Gastroesophageal sphincter (tissue), 3 donors: ENCODE data around the gene MYO1D.

ENCODE experiments used
- CTCF ChIP-seq, 4 experiments: fragments of 200-600 bp in 2 of 4; fragments of 450-650 bp in 2 of 4; sonication (generic) in 1 of 4; IDR thresholded peaks; one replicate each; pipeline ENCODE4 v1.5.1; 2017 to 2019; ENCODE audit warnings: antibody characterized with exemption in 4 of 4, mild to moderate bottlenecking in 2 of 4, moderate library complexity in 2 of 4
- EP300 ChIP-seq: sonication (generic); formaldehyde crosslinking; IDR thresholded peaks from one replicate; pipeline ENCODE4 v1.6.1; 2017; ENCODE audit warnings: antibody characterized with exemption, mild to moderate bottlenecking

- TF ChIP-seq CTCF (IDR thresholded peaks at IDR 0.05) (no peak), EP300 (no peak)
These were observed 255.2 kb downstream of the MYO1D start for GRCh38 chr17:32621612-32622312.
